HCT116 (cell line): Measurements from ENCODE around the gene SOX6. TPM values are rescaled to one million over a fixed set of nuclear protein-coding genes. Genes with fewer than 3 reads are reported as not detected.
"Not testable (repeated sequence)": the region's sequence is repeated elsewhere in the genome, so short reads cannot be mapped to it uniquely, and the experiment has no call there.

Experiments
- ATAC-seq: fragments of 200-7000 bp; cut with Tn5 transposase; 2 replicates; pipeline ENCODE4 v1.9.1; 2020; ENCODE audit warnings: mild to moderate bottlenecking, moderate library complexity
- BruUV-seq: library from RNA; stranded (reverse); fragments of 400-500 nt; replicated peaks from 2 replicates; lab custom pipeline; 2021; lab: Mats Ljungman, UMichigan
- CTCF ChIA-PET: fragments of 300-600 bp; sonication (Branson Sonifier 250); formaldehyde crosslinking; loops from one replicate; lab custom pipeline; 2021; ENCODE audit warnings: antibody characterized with exemption; lab: Charles Lee
- POLR2A ChIA-PET: fragments of 300-600, 350-600 bp; sonication (Branson Sonifier 250); formaldehyde crosslinking; loops from one replicate; lab custom pipeline; 2021; ENCODE audit warnings: antibody characterized with exemption; lab: Charles Lee
- RAD21 ChIA-PET, 2 experiments: fragments of 300-600 bp; sonication (Branson Sonifier 250); formaldehyde crosslinking; loops; one replicate each; lab custom pipeline; 2023; ENCODE audit warnings: low total read pairs in 2 of 2; ENCODE audit not compliant: uncharacterized antibody in 2 of 2, unreplicated experiment in 2 of 2, low non-redundant PET in 1 of 2; lab: Charles Lee
- DNase-seq: peaks from one replicate; pipeline ENCODE4 v3.0.0-alpha.2; 2010; ENCODE audit warnings: low read depth, low spot score
- H2AFZ ChIP-seq: fragments of 200-600 bp; shearing (Covaris generic), sonication (generic); 2 replicates; pipeline ENCODE4 v1.6.1; 2017; ENCODE audit warnings: low read depth, mixed run types, mixed read lengths, antibody characterized with exemption, low read length; ENCODE audit not compliant: poor library complexity, severe bottlenecking
- H3K27ac ChIP-seq: 2 replicates; pipeline ENCODE4 v1.5.1; 2012; ENCODE audit warnings: low read depth, low read length
- H3K27me3 ChIP-seq: fragments of 200-600 bp; sonication (generic); 2 replicates; pipeline ENCODE4 v1.6.1; 2016; ENCODE audit warnings: mixed run types, low read length, mixed read lengths; ENCODE audit not compliant: insufficient read depth
- H3K36me3 ChIP-seq, 2 experiments: fragments of 200-500 bp in 1 of 2; fragments of 200-600 bp in 1 of 2; sonication (Bioruptor generic) in 1 of 2; sonication (generic) in 1 of 2; 2 replicates each; pipeline versions ENCODE4 v1.5.1 to v1.6.1; 2014 to 2016; ENCODE audit warnings: low read length in 2 of 2, inconsistent platforms in 1 of 2, mixed read lengths in 1 of 2, mixed run types in 1 of 2; ENCODE audit not compliant: insufficient read depth in 2 of 2, control insufficient read depth in 1 of 2
- H3K4me1 ChIP-seq, 2 experiments: fragments of 200-600 bp in 1 of 2; sonication (generic) in 1 of 2; 2 replicates each; pipeline versions ENCODE4 v1.5.1 to v1.6.1; 2012 to 2017; ENCODE audit warnings: low read length in 2 of 2, inconsistent platforms in 1 of 2, mild to moderate bottlenecking in 1 of 2, mixed read lengths in 1 of 2, mixed run types in 1 of 2, moderate library complexity in 1 of 2; ENCODE audit not compliant: insufficient read depth in 2 of 2, control insufficient read depth in 1 of 2
- H3K4me2 ChIP-seq: fragments of 200-600 bp; sonication (generic); 2 replicates; pipeline ENCODE4 v1.6.1; 2017; ENCODE audit warnings: mixed run types, low read length, mixed read lengths
- H3K4me3 ChIP-seq, 2 experiments: fragments of 200-600 bp in 1 of 2; sonication (generic) in 1 of 2; replicated peaks in 1 of 2; 2 replicates each; pipeline ENCODE4 v1.5.1; 2011 to 2016; ENCODE audit warnings: low read length in 2 of 2, control low read depth in 1 of 2, low read depth in 1 of 2, mild to moderate bottlenecking in 1 of 2, mixed read lengths in 1 of 2, mixed run types in 1 of 2
- H3K79me2 ChIP-seq: fragments of 200-600 bp; sonication (generic); 2 replicates; pipeline ENCODE4 v1.6.1; 2017; ENCODE audit warnings: mild to moderate bottlenecking, mixed run types, low read length, moderate library complexity, mixed read lengths; ENCODE audit not compliant: insufficient read depth
- H3K9ac ChIP-seq: fragments of 200-600 bp; sonication (generic); 2 replicates; pipeline ENCODE4 v1.6.1; 2016; ENCODE audit warnings: low read length, mixed read lengths
- H3K9me2 ChIP-seq: fragments of 200-600 bp; sonication (generic), shearing (Covaris generic); 2 replicates; pipeline ENCODE4 v1.6.1; 2017; ENCODE audit warnings: mixed run types, mild to moderate bottlenecking, moderate library complexity; ENCODE audit not compliant: insufficient read depth
- H3K9me3 ChIP-seq, 2 experiments: fragments of 200-500 bp in 1 of 2; fragments of 200-600 bp in 1 of 2; sonication (Bioruptor generic) in 1 of 2; sonication (generic) in 1 of 2; 2 replicates each; pipeline ENCODE4 v1.6.1; 2014 to 2017; ENCODE audit warnings: low read length in 2 of 2, mixed read lengths in 2 of 2, inconsistent platforms in 1 of 2, low read depth in 1 of 2, mild to moderate bottlenecking in 1 of 2, mixed run types in 1 of 2, moderate library complexity in 1 of 2; ENCODE audit not compliant: control insufficient read depth in 1 of 2, insufficient read depth in 1 of 2
- H4K20me1 ChIP-seq: fragments of 200-600 bp; sonication (generic), shearing (Covaris generic); 2 replicates; pipeline ENCODE4 v1.6.1; 2017; ENCODE audit warnings: mixed run types, mild to moderate bottlenecking, moderate library complexity; ENCODE audit not compliant: insufficient read depth
- CEBPB ChIP-seq: IDR thresholded peaks from 2 replicates; pipeline ENCODE4 v1.6.1; 2012; ENCODE audit warnings: low read depth
- CTCF ChIP-seq, 3 experiments: fragments of 200-600 bp in 1 of 3; sonication (generic) in 1 of 3; IDR thresholded peaks in 2 of 3; conservative IDR thresholded peaks in 1 of 3; 2 replicates each; pipeline ENCODE4 v1.5.1; 2012 to 2017; ENCODE audit warnings: low read depth in 2 of 3, low read length in 2 of 3, antibody characterized with exemption in 1 of 3, borderline replicate concordance in 1 of 3, control low read depth in 1 of 3, mild to moderate bottlenecking in 1 of 3, mixed read lengths in 1 of 3, mixed run types in 1 of 3, moderate library complexity in 1 of 3; ENCODE audit not compliant: insufficient read depth in 1 of 3
- POLR2AphosphoS5 ChIP-seq: IDR thresholded peaks from 2 replicates; pipeline ENCODE4 v1.6.1; 2011; ENCODE audit warnings: mild to moderate bottlenecking, low read depth, low read length, moderate library complexity
- SIN3A ChIP-seq: IDR thresholded peaks from 2 replicates; pipeline ENCODE4 v1.6.1; 2012; ENCODE audit warnings: low read depth
- TCF7L2 ChIP-seq: IDR thresholded peaks from 2 replicates; pipeline ENCODE4 v1.7.0; 2011; ENCODE audit warnings: borderline replicate concordance, inconsistent platforms; ENCODE audit not compliant: insufficient read depth, insufficient read length; ENCODE audit errors: extremely low read depth
- YY1 ChIP-seq: IDR thresholded peaks from 2 replicates; pipeline ENCODE4 v1.6.1; 2011; ENCODE audit warnings: low read length, low read depth, moderate library complexity, mild to moderate bottlenecking; ENCODE audit not compliant: insufficient replicate concordance; ENCODE audit errors: extremely low read depth
- ZFX ChIP-seq: fragments of 450-650 bp; IDR thresholded peaks from 2 replicates; pipeline ENCODE4 v1.6.1; 2017
- ZNF274 ChIP-seq: fragments of 200-500 bp; sonication (Bioruptor generic); IDR thresholded peaks from 2 replicates; pipeline ENCODE4 v1.6.1; 2014; ENCODE audit warnings: mild to moderate bottlenecking, low read depth, low read length, inconsistent platforms
- intact Hi-C: fragments of 100-400 bp; cut with micrococcal nuclease; formaldehyde crosslinking; loops from 2 replicates; pipeline ENCODE4 v1.10.0; 2022
- total RNA-seq: library from RNA; stranded (reverse); gene quantifications from one replicate; pipeline ENCODE4 v1.2.1, GENCODE V29; 2021; ENCODE audit not compliant: unreplicated experiment
- TF ChIP-seq, protein P1 (sequence below): IDR thresholded peaks from 2 replicates; pipeline ENCODE4 v1.6.1; 2012; ENCODE audit warnings: low read depth

SOX6 gene
- total RNA-seq, 1 experiment from 2014 or later, result 0.81 TPM

- CTCF ChIA-PET, H2AFZ ChIP-seq, H3K9me2 ChIP-seq, ATAC-seq, H3K4me3 ChIP-seq, H3K4me1 ChIP-seq, H3K27me3 ChIP-seq, H3K36me3 ChIP-seq, H4K20me1 ChIP-seq, BruUV-seq, H3K9me3 ChIP-seq, H3K79me2 ChIP-seq, H3K4me2 ChIP-seq, POLR2A ChIA-PET, H3K9ac ChIP-seq, DNase-seq, RAD21 ChIA-PET, intact Hi-C loops, H3K27ac ChIP-seq: not testable (repeated sequence)
Measured at GRCh38 chr11:16067268-16067667, 289.1 kb downstream of the SOX6 start.

- ChIA-PET POLR2A (no interaction called here), RAD21 (no interaction called here), CTCF (no interaction called here)
- Histone ChIP-seq H3K27ac (no peak overlapping the region), H3K9me3 (no peaks in the 10 kb centered on the region), H3K27me3 (peaks cover 6% of the 10 kb centered on the region), H3K9ac (no peak overlapping the region), H3K4me3 (no peak overlapping the region), H4K20me1 (no peaks in the 10 kb centered on the region), H3K9me2 (no peaks in the 10 kb centered on the region), H3K4me2 (no peak overlapping the region), H3K79me2 (no peaks in the 10 kb centered on the region)
- TF ChIP-seq POLR2AphosphoS5 (no peak), YY1 (no peak), SIN3A (no peak), ZFX (no peak), ZNF274 (no peak), TCF7L2 (no peak), CEBPB (no peak), CTCF (IDR thresholded peaks at IDR 0.05 in 2 of 3, conservative IDR thresholded peaks at IDR 0.05 in 1 of 3; ENCODE audit: borderline replicate concordance in 1 of 3, insufficient read depth in 1 of 3, low read depth in 2 of 3, low read length in 2 of 3) (no peak)
- TF ChIP-seq, protein P1, sequence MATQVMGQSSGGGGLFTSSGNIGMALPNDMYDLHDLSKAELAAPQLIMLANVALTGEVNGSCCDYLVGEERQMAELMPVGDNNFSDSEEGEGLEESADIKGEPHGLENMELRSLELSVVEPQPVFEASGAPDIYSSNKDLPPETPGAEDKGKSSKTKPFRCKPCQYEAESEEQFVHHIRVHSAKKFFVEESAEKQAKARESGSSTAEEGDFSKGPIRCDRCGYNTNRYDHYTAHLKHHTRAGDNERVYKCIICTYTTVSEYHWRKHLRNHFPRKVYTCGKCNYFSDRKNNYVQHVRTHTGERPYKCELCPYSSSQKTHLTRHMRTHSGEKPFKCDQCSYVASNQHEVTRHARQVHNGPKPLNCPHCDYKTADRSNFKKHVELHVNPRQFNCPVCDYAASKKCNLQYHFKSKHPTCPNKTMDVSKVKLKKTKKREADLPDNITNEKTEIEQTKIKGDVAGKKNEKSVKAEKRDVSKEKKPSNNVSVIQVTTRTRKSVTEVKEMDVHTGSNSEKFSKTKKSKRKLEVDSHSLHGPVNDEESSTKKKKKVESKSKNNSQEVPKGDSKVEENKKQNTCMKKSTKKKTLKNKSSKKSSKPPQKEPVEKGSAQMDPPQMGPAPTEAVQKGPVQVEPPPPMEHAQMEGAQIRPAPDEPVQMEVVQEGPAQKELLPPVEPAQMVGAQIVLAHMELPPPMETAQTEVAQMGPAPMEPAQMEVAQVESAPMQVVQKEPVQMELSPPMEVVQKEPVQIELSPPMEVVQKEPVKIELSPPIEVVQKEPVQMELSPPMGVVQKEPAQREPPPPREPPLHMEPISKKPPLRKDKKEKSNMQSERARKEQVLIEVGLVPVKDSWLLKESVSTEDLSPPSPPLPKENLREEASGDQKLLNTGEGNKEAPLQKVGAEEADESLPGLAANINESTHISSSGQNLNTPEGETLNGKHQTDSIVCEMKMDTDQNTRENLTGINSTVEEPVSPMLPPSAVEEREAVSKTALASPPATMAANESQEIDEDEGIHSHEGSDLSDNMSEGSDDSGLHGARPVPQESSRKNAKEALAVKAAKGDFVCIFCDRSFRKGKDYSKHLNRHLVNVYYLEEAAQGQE, result no peak
- TF ChIP-seq, all 23 proteins: peak for 0
- Histone ChIP-seq H2AFZ (no peak overlapping the region), H3K4me1 (no peaks in the 10 kb centered on the region), H3K36me3 (no peaks in the 10 kb centered on the region)
- no peak for ATAC-seq
- intact Hi-C loops, result no loop called here
- DNase-seq, result no peak
- no TSS peak for BruUV-seq
Measured at GRCh38 chr11:16059332-16059731, 297.0 kb downstream of the SOX6 start.
